Stimulated activated CD8-positive, alpha-beta memory T cell treated with anti-CD3 and anti-CD28 coated beads, Interleukin-12 subunit alpha, Interleukin-12 subunit beta, amount 100 ng/mL, for 24 hours (primary cell): ENCODE measurements around the gene CIB4.

Source experiments
- DNase-seq: peaks from one replicate; pipeline ENCODE4 v3.0.0-alpha.2; 2020; ENCODE audit errors: extremely low read depth

CIB4 gene

DNA sequence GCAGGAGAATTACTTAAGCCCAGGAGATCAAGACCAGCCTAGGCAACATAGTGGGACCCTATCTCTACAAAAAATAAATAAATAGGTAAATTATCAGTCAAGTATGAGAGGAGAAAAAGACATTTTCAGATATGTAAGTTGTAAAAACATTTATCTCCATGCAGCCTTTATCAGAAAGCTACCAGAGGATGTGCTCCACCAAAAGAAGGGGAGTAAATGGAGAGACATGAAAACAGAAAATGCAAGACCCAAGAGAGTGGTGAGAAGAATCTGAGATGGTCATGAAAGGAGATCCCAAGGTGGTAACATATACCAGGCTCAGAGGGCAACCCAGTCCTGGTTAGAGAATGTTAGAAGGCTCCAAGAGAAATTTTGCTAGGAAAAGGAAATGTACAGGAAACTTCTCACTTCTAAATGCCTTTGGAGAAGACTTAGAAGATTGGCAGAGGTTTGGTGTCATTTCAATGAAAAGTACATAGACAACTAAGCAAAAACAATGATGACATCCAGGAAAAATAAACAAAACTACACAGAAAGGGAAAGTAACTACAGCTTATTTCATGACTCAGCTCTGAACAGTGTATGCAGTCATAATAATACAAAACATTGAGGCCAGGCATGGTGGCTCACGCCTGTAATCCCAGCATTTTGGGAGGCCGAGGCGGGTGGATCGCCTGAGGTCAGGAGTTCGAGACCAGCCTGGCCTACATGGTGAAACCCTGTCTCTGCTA lies 19.5 kb downstream of the CIB4 start:
- no peak for DNase-seq

DNA sequence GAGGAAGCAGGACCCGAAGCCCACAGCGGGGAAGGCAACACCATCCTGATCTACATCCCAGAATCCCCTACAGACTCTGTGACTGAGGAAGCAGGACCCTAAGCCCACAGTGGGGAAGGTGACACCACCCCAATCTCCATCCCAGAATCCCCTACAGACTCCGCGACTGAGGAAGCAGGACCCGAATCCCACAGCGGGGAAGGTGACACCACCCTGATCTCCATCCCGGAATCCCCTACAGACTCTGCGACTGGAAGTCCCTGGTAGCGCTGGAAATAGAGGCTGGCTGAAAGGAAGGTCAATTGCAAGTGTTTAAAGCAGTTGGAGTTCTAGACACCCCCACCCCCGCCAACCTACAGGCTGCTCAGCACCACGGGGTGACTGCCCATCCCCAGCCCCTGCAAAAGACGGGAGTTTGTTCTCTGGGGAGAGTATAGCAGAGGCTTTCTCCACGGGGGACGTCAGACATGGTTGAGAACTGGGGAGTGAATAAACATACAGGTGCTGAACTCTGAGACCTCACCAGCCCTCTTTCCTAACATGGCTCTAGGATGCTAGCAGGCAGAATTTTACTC lies 21.0 kb downstream of the CIB4 start:
- no peak for DNase-seq

DNA sequence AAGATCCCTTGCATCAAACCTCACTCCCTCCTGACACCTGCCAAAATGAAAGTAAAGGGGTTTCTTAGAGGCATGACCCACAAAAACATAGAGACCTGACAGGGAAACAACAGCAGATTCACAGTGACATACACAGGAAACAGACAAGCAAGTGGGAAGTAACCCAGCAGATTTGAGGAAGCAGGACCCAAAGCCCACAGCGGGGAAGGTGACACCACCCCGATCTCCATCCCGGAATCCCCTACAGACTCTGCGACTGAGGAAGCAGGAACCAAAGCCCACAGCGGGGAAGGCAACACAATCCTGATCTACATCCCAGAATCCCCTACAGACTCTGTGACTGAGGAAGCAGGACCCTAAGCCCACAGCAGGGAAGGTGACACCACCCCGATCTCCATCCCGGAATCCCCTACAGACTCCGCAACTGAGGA lies 21.6 kb downstream of the CIB4 start:
- DNase-seq, result no peak

DNA sequence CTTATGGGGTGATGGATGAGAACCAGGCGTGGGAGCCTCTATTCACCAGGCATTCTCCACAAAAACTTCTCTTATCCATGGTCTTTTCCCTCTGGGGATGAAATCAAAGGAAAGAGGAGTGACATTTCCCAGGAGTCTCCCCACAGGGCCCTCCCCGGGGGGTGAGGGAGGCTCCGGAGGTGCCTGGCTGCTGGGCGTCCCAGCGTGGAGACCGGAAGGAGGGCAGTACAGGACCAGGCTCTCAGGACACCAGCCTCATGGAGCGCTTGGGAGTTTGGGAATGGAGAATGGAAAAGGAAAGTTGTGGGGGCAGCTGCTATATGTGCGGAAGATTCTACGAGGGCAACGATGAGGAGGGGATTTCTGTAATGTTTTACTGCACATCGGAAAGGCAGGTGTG lies 22.1 kb downstream of the CIB4 start:
- DNase-seq, result no peak

DNA sequence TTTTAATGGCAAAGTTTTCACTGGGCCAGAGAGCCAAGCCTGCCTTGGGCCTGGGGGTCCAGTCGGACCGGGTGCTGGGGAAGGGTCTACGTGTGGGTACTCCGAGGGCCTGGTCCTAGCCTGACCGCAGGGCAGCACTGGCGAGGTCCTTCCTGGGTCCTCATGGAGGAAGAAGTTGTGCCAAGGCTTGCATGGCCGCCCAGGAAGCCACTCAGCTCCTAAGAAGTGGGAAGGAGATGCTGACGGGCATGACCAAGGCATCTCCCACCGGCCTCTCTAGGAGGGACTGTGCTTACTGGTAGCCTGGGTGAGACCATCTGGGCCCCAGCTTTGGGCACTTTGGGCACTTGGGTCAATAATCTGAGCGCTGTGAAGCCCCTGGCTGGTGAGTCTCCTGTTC lies 22.6 kb downstream of the CIB4 start:
- DNase-seq, result no peak

DNA sequence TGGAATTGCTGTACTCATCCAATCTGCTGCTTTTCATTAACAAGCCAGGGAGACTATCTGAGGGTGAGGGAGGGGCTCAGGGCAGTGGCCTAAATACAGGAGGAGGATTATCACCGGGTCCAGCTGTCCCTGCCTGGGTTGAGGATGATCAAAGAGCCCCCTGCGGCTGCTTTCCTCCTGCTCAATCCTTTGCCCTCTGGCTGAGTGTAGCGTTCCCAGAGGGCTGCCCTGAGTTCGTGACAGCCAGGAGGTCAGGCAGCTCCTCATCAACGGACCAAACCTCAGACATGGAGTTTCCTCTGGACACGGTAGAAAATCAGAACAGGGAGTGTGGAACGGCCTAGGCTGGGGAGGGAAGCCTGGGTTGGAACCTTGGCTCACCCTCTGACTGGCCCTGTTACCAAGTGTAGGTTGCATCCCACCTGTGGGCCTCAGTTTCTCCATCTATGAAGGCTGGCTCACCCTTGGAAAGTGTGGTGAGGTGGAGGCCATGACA lies 23.5 kb downstream of the CIB4 start:
- DNase-seq, result no peak

DNA sequence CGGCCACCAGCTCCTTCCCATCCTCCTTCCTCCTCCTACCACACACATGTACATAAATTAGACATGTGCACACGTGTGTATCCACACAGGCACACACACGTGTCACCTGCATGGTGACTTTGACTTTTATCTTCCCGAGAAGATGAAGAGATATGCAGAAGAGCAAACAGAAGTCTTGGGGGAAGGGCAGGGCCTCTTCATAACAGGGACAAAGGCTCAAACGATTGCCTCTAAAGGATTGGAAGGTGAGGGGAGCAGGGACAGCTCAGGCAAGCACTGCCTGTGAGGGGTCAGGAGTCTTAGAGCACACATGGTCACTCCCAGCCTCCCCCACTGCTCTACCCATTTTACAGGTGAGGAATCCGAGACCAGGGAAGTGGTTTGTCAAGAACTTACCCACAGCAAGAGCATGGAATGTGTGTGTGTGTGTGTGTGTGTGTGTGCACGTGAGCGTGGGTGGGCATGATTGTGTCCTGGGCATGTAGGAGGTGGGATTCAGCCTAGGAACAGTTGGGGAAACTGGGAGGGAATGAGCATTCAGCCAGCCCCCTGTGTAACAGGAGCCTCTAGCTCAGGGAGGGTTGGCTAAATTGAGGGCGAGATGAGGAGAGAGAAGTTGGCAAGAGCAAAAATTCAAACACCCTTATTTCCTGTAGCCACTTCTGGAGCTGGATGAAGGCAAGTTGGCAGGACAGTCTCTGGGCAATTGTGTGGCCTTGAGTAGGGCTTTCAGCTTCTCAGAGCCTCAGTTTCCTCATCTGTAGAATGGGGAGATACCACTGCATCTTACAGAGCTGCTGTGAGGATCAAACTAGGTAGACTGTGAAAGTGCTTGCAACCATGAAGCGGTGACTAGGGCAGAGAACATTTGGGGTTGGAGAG lies 24.2 kb downstream of the CIB4 start:
- no peak for DNase-seq

DNA sequence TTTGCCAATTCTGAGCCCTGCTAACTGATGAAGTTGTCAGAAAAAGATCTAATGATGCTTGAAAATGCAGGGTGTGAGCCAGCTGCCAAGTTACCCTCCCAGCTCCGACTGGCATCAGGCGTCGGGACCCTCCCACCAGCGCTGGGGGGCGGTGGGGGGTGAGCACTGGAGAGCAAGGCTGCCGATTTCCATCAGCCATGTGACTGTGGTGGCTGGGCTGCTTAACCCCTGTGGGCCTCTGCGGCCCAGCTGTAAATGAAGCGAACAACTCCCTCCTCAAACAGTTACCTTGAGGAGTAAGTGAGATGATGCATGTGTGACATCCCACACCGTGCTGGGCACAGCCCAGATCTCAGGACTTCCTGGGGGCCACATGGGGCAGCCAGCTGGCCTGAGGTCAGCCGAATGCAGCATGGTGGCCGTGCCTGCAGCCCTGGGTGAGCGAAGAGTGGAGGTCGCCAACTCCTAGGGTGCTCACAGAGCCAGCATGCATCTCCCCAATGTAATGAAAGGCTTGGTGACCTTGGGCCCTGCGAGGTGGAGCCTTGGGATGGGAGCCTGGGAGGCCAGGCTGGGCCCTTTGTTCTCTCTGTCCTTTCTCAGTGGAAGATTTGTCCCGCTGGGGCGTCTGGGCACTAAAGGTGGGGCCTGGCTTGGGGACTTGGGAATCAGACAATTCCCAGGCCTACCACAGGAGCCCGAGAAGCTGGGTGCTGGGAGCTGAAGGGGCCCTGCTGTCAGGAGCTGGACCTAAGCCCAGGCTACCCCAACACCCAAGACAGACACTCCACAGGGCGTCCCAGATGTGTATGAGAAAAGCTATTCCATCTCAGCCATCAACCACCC lies 25.1 kb downstream of the CIB4 start:
- no peak for DNase-seq

DNA sequence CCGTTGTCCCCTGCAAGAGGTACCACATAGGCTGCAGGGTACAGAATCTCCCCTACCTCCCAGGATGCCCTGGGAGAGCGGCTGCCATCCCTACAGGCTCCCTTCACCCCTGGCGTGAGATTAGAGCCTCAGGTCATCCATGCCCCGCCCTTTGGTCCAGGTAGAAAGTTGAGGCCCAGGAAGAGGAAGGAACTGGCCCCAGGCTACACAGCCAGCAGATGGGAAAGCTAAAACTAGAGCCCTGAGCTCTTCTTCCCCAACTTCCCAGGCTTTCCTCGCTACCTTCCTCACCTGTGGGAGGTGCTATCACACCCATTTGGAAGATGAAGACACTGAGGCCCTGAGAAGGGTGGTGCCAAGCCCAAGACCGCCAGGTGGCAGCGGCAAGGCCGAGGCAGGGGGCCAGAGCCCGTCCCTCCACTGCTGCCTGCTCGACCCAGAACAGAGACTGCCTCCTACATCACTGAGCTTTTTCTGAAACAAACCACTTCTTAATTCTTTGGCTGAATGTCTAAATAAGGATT lies 25.8 kb downstream of the CIB4 start:
- DNase-seq, result no peak

DNA sequence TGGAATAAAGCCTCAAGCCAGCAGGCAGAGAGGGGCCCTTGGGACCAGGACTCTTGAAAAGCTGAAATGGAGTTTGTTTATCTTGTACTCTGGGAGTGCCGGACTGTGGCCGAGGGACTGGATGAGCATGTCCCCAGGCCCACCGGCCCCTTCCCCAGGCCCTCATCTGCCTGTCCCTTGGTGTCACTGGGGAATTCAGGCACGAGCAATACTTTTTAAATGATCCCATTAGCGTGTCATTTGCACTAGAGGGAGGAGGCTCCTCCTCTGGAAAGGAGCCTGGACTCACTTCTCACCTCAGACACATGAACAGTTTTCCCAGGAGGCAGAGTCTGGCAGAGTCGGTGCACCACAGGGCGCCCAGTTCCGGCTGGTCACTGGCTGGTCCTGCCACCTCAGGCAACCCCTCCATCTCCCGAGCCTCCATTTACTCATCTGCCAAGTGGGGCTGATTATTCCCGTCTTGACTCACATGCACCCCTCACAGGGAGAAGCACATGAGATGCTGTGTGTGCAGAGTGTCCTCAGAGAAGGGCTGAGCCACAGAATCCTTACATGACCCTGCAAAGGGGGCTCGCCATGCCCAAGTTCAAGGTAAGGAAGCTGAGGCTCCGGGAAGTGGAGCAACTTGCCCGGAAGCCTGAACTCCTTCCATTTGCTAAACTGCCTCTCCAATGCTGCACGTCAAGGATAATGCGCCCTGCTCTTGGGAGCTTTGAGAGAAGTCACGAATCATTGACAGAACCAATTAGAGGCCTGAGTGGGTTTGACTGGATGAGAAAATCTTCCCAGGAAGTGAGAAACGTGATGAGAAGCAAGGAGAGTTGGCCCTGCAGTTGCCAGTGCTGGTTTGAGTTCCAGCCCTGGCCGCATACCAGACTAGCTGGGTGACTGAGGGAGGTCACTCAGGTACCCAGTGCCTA lies 26.7 kb downstream of the CIB4 start:
- no peak for DNase-seq

DNA sequence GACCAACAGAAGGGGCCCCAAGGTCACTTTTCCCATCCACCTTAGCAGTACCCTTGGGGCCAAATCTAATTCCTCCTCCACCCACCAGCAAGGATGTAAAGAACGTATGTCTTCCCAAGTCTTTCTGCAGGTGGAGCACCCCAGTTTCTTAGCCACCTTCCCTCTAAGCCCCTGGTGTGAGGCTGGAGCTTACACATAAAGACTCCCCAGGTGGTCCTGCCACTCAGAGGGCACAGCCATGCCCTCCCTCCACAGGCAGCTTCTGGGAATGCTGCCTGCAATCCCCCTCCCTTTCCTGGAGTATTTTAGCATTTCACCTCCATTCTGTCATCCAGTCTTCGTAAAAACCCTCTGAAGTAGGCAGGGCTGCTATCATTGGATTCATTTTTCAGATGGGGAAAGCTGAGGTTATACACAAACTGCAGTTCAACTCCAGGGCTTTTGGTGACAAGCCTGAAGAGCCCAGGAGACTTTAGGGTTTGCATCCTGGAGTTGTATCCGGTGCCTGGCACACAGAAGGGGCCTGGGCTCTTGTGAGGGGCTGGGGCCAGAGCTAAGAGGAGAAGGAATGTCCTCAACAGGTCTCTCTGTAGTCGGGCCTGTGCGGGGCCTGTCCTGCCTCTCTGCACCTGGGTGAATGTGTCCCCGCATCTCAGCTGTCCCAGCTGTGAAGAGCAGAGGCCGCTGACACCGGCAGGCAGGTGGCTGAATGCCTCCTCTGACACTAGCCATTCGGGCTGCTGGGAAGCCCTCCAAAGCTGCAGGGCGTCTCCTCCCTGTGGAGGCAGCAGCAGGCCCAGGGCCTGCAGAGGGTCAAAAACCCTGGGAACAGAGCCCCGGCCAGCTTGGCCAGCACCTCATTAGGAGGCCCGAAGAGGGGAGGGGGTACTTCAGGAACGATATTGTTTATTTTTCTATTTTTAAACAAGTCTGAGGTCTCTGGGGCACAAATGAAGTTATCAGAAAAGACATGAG lies 27.6 kb downstream of the CIB4 start:
- DNase-seq, result no peak

DNA sequence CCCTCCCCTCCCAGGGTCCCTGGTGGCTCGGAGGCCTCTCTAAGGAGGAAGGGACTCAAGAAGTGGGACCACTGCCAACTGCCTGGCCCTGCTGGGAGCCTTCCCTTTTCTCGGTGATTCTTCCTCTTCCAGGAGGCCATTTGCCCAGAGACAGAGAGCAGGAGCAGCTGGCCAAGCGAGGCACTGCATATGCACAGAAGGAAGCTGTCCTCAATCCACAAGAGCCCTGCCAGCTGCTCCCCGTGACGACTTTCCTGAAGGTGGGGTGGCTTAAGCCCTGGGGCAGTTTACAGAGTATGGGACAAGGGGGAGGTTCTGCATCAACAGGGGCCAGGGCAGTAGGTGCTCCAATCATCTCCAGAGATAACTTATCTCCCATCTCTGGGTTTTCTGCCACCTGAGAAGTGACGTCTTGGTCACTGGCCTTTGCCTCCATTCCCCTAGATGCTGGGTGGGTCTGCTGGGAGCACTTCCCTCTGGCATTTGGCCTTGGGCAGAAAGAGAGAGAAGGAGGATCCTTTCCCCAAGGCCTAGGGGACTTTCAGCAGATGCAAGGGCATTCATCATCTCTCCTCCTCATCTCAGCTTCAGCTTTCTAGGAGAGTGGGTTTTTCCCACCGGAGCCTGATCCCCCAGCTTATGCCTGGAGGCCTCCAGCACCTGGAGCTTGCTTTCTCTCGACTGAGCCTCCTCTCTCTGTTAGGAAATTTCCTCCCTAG lies 28.5 kb downstream of the CIB4 start:
- no peak for DNase-seq

DNA sequence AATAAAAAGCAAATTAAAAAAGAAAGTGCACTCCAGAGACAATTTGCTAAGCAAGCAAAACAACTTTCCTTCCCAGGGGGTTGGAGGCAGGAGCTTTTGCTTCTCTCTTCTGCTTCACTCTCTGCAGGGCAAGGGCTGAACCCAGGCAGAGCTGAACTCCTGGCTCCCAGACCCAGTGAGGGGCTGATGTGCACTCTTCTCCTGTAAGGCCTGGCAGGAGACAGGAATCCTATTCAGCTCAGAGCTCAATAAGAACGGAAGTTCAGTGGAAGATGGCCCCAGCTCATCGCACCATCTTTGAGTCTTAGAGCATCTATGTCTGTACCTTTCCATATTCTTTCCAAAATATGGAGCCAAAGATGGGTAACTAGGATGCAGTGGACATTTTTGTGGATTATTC lies 29.1 kb downstream of the CIB4 start:
- DNase-seq, result no peak

DNA sequence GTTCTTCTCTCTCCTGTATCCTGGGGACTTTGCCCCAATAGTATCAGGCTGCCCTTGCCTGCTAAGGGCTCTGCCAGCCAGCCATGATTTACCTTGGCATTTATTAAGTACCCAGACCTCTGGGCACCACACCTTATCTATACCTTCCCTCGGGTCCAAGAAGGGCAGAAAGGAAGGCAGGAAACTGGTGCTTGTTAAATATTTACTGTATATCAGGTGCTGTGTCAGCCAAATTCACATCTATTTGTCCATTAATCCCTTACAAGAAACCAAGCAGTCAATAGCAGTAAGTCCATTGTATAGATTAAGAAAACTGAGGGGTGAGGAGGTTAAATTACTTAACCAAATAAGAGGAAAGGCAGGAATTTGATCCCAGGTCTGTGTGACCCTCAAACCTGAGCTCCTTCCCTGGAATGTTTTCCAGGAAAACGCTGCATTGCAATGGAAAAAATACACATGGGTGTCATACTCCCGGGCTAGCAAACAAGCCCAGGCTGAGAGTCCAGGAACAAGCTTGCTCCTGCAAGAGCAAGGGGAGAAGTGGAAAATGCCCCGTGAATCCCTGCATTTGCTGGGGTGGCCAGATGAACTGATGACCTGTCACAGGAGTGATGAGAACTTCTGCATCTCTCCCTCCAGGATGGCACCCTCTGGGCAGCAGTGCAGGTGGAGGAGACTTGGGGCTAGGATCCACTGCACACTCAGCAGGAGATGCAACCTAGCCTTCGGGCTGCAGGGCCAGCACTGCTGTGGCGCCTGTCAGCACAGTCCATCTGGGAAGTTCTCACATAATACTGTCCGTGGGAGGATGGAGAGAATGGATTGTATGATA lies 30.4 kb downstream of the CIB4 start:
- no peak for DNase-seq

DNA sequence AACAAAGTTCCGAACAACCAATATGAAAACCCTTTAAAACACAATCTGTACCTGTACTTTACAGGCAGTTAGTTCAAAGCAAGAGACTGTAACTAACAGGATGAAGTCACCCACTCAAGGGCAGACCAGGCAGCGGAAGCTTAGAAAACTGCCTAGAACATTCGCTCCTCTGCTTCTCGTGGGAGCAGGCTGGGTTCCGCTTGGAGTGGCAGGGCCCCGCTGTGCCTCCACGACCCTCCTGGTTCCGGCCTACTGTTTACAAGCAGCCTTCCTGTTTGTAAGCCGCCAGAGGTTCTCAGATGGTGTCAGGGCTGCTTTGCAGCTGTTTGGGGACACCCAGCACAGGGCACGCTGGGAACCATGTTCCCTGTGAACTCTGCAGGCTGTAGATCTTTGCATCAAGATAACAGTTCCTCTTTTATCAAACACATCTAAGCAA lies 31.3 kb downstream of the CIB4 start:
- no peak for DNase-seq

DNA sequence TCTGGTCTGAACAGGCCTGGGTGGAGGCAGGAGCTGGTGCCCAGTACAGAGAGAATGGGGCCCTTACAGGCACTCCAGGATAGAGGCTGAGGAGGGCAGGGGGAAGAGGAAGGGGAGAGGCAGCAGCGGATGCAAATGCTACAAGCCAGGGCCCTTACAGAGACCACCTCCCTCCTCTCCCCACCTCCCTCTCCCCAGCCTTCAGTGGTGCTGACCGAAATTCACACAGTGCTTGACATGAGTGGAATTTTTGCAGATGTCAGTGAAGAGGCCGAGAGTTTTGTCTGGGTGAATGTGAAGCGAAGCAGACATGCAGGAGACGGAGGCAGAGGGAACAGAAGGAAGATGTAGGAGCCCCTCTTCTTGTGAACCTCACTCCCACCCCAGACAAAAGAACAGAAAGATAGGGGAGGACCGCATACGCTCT lies 31.9 kb downstream of the CIB4 start:
- DNase-seq, result no peak

DNA sequence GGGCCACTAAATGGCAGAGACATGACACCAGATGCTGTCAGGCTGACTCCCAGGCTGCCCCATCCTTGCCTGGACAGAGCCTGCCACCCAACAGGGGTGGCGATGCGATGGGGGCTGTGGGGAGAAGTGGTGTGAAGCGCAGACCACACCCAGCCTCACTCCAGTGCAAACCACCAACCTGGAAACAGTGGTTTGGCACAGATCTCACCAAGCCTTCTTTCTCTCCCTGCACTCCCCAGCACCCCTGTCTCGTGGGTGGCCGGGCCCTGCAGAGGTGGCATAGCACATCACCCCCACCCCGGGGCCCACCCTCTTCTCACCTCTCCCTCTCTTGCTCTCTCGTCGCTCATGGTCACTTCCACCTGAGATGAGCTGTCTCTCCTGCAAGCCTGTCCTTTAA lies 32.6 kb downstream of the CIB4 start:
- no peak for DNase-seq

DNA sequence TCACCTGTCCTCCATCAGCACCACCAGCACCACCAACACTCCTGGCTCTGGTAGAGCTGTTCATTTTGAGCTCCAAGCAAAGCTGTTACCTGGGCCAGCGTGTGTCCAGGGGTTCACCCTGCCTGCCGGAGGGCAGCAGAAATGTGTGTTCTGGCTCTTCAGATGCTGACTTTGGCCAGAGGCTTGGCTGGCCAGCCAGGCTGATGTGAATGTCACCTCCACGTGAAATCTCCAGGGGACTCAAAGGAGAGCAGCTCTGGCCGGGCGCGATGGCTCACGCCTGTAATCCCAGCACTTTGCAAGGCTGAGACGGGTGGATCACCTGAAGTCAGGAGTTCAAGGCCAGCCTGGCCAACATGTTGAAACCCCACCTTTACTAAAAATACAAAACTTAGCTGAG lies 33.5 kb downstream of the CIB4 start:
- no peak for DNase-seq
